Measurements from ENCODE around the gene CDH16. TPM values are rescaled to one million over a fixed set of nuclear protein-coding genes. Genes with fewer than 3 reads are reported as not detected.

CDH16 gene
- total and polyA plus RNA-seq, 8 donors: not detected

DNA sequence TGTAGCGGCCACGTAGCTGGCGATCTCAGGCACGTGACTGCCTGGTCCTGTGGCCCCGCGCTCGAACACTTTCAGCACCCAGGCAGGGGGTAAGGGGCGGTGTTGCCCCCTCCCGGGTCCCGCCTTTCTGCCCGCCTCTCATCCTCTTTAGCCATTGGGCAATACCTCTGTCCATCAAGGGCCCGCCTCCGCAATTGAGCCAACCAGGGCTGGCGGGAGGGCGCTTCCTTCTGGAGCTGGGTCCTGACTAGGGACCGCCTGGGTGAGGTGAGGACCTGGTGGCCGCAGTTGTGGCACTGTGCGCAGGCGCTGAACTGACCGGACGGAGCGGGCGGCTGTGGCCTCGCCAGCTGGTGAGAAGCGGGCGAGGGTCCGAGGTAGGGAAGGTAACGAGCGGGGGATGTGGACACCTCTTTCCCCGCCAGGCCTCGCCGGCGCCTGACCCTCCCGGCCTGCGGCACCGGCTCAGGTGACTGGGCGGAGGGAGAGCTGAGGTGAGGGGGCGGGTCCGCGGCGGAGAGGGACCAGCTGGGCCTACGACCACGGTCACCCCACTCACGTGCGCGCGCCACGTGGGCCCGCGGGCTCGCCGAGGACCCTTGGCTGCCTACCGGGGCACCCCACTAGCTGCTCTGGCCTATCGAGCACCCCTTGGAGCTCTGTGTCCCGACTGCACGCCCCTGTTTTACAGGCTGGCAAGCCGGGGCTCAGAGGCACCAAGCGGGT is 38.2 kb downstream of the CDH16 start, which contains the start of gene PDP2:
Gene PDP2, plus strand, starts transcription at position 228 of the 726 bp plus-strand sequence. CDS start 3,770 bp downstream, outside the sequence.
- no peak for TF ChIP-seq CTCF (IDR thresholded peaks at IDR 0.05)
- WGBS, 2 donors: 0% methylated on average over 44 to 58 of the region's 58 CpGs
- peak; percentile 94 to 99 (median 96) for DNase-seq
- no peak for FAIRE-seq
- Histone ChIP-seq H3K27ac (peak within 1 kb of the TSS; percentile 48 to 82 (median 52)), H3K9me3 (no peaks in the 10 kb centered on the region), H3K27me3 (no peaks in the 10 kb centered on the region), H3K36me3 (peaks cover 0 to 11% (median 8%) of the 10 kb centered on the region in 3 donors), H3K4me3 (peak within 1 kb of the TSS; percentile 60 to 94 (median 89)), H3K4me1 (peaks cover 6 to 14% (median 7%) of the 10 kb centered on the region in 3 donors)
- peak; percentile 95 to 98 (median 96) for ATAC-seq
- intact Hi-C loops (cut with DNase I): no loop called here

DNA sequence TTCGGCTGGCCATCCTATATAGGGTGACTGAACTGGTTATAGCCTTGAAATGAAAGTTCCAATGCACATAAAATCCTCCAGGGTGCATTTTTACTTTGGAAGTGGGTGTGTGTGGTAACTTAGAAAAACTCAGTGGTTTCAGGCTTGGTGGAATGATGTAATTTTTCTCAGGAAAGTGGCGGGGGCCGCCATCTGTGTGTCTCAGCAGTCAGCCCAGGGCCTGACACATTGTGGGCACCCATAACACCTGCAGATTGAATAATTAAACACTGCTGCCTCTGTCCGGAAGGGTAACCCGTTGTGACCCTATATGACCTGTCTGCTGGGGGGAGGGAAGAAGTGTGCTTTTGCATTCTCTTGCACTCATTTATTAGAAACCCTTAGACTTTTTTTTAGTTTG is 40.6 kb downstream of the CDH16 start:
- peak in 2 of 4 donors; percentile 2 to 14 for ATAC-seq
- no peak for TF ChIP-seq CTCF (IDR thresholded peaks at IDR 0.05)
- Histone ChIP-seq H3K36me3 (no peaks in the 10 kb centered on the region), H3K9me3 (no peaks in the 10 kb centered on the region), H3K4me3 (no peak overlapping the region), H3K27ac (peak overlapping the region in 2 of 4 donors; percentile 18 to 22), H3K27me3 (no peaks in the 10 kb centered on the region), H3K4me1 (peaks cover 6 to 14% (median 7%) of the 10 kb centered on the region in 3 donors)
- intact Hi-C loops (cut with DNase I): no loop called here
- peak in 3 of 6 donors; percentile 57 to 64 (median 57) for DNase-seq
- FAIRE-seq: no peak
- 14 to 17% methylated on average over 5 of the region's 5 CpGs for WGBS, 2 donors

GRCh38 chr16:66874079-66874775 is 44.5 kb downstream of the CDH16 start:
- DNase-seq: no peak
- ATAC-seq: no peak
- Histone ChIP-seq H3K36me3 (no peaks in the 10 kb centered on the region), H3K27me3 (no peaks in the 10 kb centered on the region), H3K27ac (no peak overlapping the region), H3K4me1 (peaks cover 6 to 16% (median 6%) of the 10 kb centered on the region in 3 donors), H3K4me3 (no peak overlapping the region), H3K9me3 (no peaks in the 10 kb centered on the region)
- no peak for FAIRE-seq
- intact Hi-C loops (cut with DNase I): loop anchor here in 1 of 3 donors (5.0 kb wide), 1 partner anchor 147 kb away; no protein-coding TSS in a partner anchor
- TF ChIP-seq CTCF (IDR thresholded peaks at IDR 0.05): no peak
- 92 to 95% methylated on average over 1 of the region's 1 CpG for WGBS, 2 donors

- no peak for ATAC-seq
- no peak for TF ChIP-seq CTCF (IDR thresholded peaks at IDR 0.05)
These were observed 45.0 kb downstream of the CDH16 start for GRCh38 chr16:66873685-66874055.

More at GRCh38 chr16:66873685-66874055, 45.0 kb downstream of the CDH16 start:
- no peak overlapping the region for H3K4me3 ChIP-seq
- no peak for FAIRE-seq
- no peaks in the 10 kb centered on the region for H3K36me3 ChIP-seq
- H3K9me3 ChIP-seq: no peaks in the 10 kb centered on the region
- H3K4me1 ChIP-seq: peaks cover 6 to 16% (median 6%) of the 10 kb centered on the region in 3 donors
- peak in 1 of 6 donors; percentile 42 for DNase-seq
- no peaks in the 10 kb centered on the region for H3K27me3 ChIP-seq
- H3K27ac ChIP-seq: no peak overlapping the region
- intact Hi-C loops (cut with DNase I): loop anchor here in 1 of 3 donors (5.0 kb wide), 1 partner anchor 146 kb away; no protein-coding TSS in a partner anchor
